SK-N-SH (cell line): ENCODE measurements around the gene TBX4. TPM values are rescaled to one million over a fixed set of nuclear protein-coding genes. Genes with fewer than 3 reads are reported as not detected.

Source experiments
- CTCF ChIA-PET: fragments of 300-600, 350-600 bp; formaldehyde crosslinking; extraction: SDS; loops from one replicate; lab custom pipeline; 2021; lab: Yijun Ruan, JAX
- POLR2A ChIA-PET: fragments of 350-600 bp; sonication (Branson Sonifier 250); formaldehyde crosslinking; extraction: SDS; loops from one replicate; lab custom pipeline; 2020; ENCODE audit warnings: antibody characterized with exemption, inconsistent platforms; lab: Yijun Ruan, JAX
- DNase-seq: peaks from one replicate; pipeline ENCODE4 v3.0.0; 2012
- H2AFZ ChIP-seq: fragments of 200-600 bp; sonication (generic); 2 replicates; pipeline ENCODE4 v1.8.1; 2016; ENCODE audit warnings: antibody characterized with exemption, mild to moderate bottlenecking, low read depth
- H3F3A ChIP-seq: fragments of 200-600 bp; sonication (generic); replicated peaks from 2 replicates; pipeline ENCODE3; 2016; ENCODE audit warnings: antibody characterized with exemption, mild to moderate bottlenecking; ENCODE audit not compliant: insufficient read depth
- H3K27ac ChIP-seq, 2 experiments: fragments of 200-500 bp in 1 of 2; fragments of 200-600 bp in 1 of 2; sonication (Bioruptor generic) in 1 of 2; sonication (generic), shearing (Covaris generic) in 1 of 2; 2 replicates each; pipeline versions ENCODE4 v1.5.1 to v1.6.1; 2014 to 2016; ENCODE audit warnings: low read depth in 2 of 2, inconsistent platforms in 1 of 2, low read length in 1 of 2, mild to moderate bottlenecking in 1 of 2, mixed read lengths in 1 of 2
- H3K27me3 ChIP-seq: fragments of 200-600 bp; sonication (generic), shearing (Covaris generic); 2 replicates; pipeline ENCODE4 v1.6.1; 2016; ENCODE audit warnings: mixed run types; ENCODE audit not compliant: insufficient read depth
- H3K36me3 ChIP-seq, 2 experiments: fragments of 200-500 bp in 1 of 2; fragments of 200-600 bp in 1 of 2; sonication (Bioruptor generic) in 1 of 2; sonication (generic) in 1 of 2; replicated peaks in 1 of 2; 2 replicates each; pipeline versions ENCODE3 to v1.5.1; 2014 to 2016; ENCODE audit warnings: low read length in 1 of 2, mild to moderate bottlenecking in 1 of 2; ENCODE audit not compliant: insufficient read depth in 2 of 2, control insufficient read depth in 1 of 2
- H3K4me1 ChIP-seq, 2 experiments: fragments of 200-500 bp in 1 of 2; fragments of 200-600 bp in 1 of 2; sonication (Bioruptor generic) in 1 of 2; sonication (generic), shearing (Covaris generic) in 1 of 2; 2 replicates each; pipeline versions ENCODE4 v1.5.1 to v1.6.1; 2014 to 2016; ENCODE audit warnings: low read depth in 1 of 2, low read length in 1 of 2, mixed run types in 1 of 2; ENCODE audit not compliant: insufficient read depth in 2 of 2, control insufficient read depth in 1 of 2
- H3K4me2 ChIP-seq: fragments of 200-600 bp; sonication (generic), shearing (Covaris generic); 2 replicates; pipeline ENCODE4 v1.6.1; 2017; ENCODE audit warnings: mixed run types
- H3K4me3 ChIP-seq, 2 experiments: fragments of 200-500 bp in 1 of 2; fragments of 200-600 bp in 1 of 2; sonication (Bioruptor generic) in 1 of 2; sonication (generic), shearing (Covaris generic) in 1 of 2; 2 replicates each; pipeline versions ENCODE4 v1.5.1 to v1.8.1; 2014 to 2016; ENCODE audit warnings: low read depth in 2 of 2, inconsistent platforms in 1 of 2, low read length in 1 of 2, mild to moderate bottlenecking in 1 of 2, mixed read lengths in 1 of 2, moderate library complexity in 1 of 2
- H3K79me2 ChIP-seq: fragments of 200-600 bp; sonication (generic); 2 replicates; pipeline ENCODE4 v1.8.1; 2017; ENCODE audit warnings: mild to moderate bottlenecking; ENCODE audit not compliant: insufficient read depth
- H3K9ac ChIP-seq: fragments of 200-600 bp; sonication (generic); 2 replicates; pipeline ENCODE4 v1.6.1; 2017; ENCODE audit warnings: mixed run types
- H3K9me2 ChIP-seq: fragments of 200-600 bp; sonication (generic); 2 replicates; pipeline ENCODE4 v1.6.1; 2017; ENCODE audit warnings: mixed run types
- H3K9me3 ChIP-seq: fragments of 200-600 bp; sonication (generic); 2 replicates; pipeline ENCODE4 v1.6.1; 2017; ENCODE audit warnings: mixed run types, mild to moderate bottlenecking, moderate library complexity
- H4K20me1 ChIP-seq: fragments of 200-600 bp; sonication (generic); 2 replicates; pipeline ENCODE4 v1.6.1; 2017; ENCODE audit warnings: mild to moderate bottlenecking, mixed run types; ENCODE audit not compliant: insufficient read depth
- ELF1 ChIP-seq: IDR thresholded peaks from 2 replicates; pipeline ENCODE4 v1.4.0; 2012
- FOSL2 ChIP-seq: IDR thresholded peaks from 2 replicates; pipeline ENCODE4 v1.4.0; 2012; ENCODE audit warnings: low read depth, mild to moderate bottlenecking, moderate library complexity, borderline replicate concordance
- FOXJ3 ChIP-seq: sonication (generic); formaldehyde crosslinking; IDR thresholded peaks from 2 replicates; pipeline ENCODE4 v1.5.1; 2020; ENCODE audit warnings: mild to moderate bottlenecking, missing genetic modification reagents
- FOXM1 ChIP-seq: IDR thresholded peaks from 2 replicates; pipeline ENCODE4 v1.4.0; 2012; ENCODE audit warnings: low read depth, mild to moderate bottlenecking
- GATA2 ChIP-seq: sonication (generic); formaldehyde crosslinking; IDR thresholded peaks from 2 replicates; pipeline ENCODE4 v1.5.0; 2020; ENCODE audit warnings: mild to moderate bottlenecking, missing genetic modification reagents
- MEF2A ChIP-seq: IDR thresholded peaks from 2 replicates; pipeline ENCODE4 v1.4.0; 2012; ENCODE audit warnings: low read depth, borderline replicate concordance
- MXI1 ChIP-seq: IDR thresholded peaks from 2 replicates; pipeline ENCODE4 v1.6.1; 2012; ENCODE audit warnings: mild to moderate bottlenecking, low read depth, low read length, improper control_type of control experiment
- NFIC ChIP-seq: IDR thresholded peaks from 2 replicates; pipeline ENCODE4 v1.4.0; 2012; ENCODE audit warnings: borderline replicate concordance
- PBX3 ChIP-seq: IDR thresholded peaks from 2 replicates; pipeline ENCODE4; 2012
- POLR2AphosphoS5 ChIP-seq: IDR thresholded peaks from 2 replicates; pipeline ENCODE4 v1.6.1; 2012; ENCODE audit warnings: low read depth, low read length
- REST ChIP-seq: IDR thresholded peaks from 2 replicates; pipeline ENCODE4 v1.6.1; 2012; ENCODE audit warnings: mild to moderate bottlenecking, low read depth, low read length, moderate library complexity
- RFX5 ChIP-seq: IDR thresholded peaks from 2 replicates; pipeline ENCODE4 v1.6.1; 2012; ENCODE audit warnings: mild to moderate bottlenecking, improper control_type of control experiment, low read length
- RXRA ChIP-seq: IDR thresholded peaks from 2 replicates; pipeline ENCODE4 v1.4.0; 2012; ENCODE audit warnings: low read depth, mild to moderate bottlenecking, borderline replicate concordance
- SIN3A ChIP-seq: IDR thresholded peaks from 2 replicates; pipeline ENCODE4 v1.6.1; 2012; ENCODE audit warnings: low read depth, mild to moderate bottlenecking, low read length, moderate library complexity, borderline replicate concordance
- TAF1 ChIP-seq: IDR thresholded peaks from 2 replicates; pipeline ENCODE4 v1.6.1; 2012; ENCODE audit warnings: low read depth, mild to moderate bottlenecking, low read length, moderate library complexity, borderline replicate concordance
- USF1 ChIP-seq: IDR thresholded peaks from 2 replicates; pipeline ENCODE4 v1.4.0; 2012; ENCODE audit warnings: low read depth, borderline replicate concordance
- ZBTB33 ChIP-seq: IDR thresholded peaks from 2 replicates; pipeline ENCODE4 v1.4.0; 2012; ENCODE audit warnings: low read depth, borderline replicate concordance
- WGBS: methylation state at CpG from one replicate; pipeline ENCODE4 v1.1.6; 2017; ENCODE audit warnings: low lambda C conversion rate; 5-methylcytosine and 5-hydroxymethylcytosine counted together
- polyA plus RNA-seq, 3 experiments: library from polyadenylated mRNA; depleted of rRNA; stranded (reverse); fragments of >200 nt; gene quantifications; 2 replicates each; pipeline ENCODE4 v1.2.3, GENCODE V29; 2012

TBX4 gene
- polyA plus RNA-seq, 1 of the 3 experiments (the other 2 are of a cell fraction): 0.02 TPM

DNA sequence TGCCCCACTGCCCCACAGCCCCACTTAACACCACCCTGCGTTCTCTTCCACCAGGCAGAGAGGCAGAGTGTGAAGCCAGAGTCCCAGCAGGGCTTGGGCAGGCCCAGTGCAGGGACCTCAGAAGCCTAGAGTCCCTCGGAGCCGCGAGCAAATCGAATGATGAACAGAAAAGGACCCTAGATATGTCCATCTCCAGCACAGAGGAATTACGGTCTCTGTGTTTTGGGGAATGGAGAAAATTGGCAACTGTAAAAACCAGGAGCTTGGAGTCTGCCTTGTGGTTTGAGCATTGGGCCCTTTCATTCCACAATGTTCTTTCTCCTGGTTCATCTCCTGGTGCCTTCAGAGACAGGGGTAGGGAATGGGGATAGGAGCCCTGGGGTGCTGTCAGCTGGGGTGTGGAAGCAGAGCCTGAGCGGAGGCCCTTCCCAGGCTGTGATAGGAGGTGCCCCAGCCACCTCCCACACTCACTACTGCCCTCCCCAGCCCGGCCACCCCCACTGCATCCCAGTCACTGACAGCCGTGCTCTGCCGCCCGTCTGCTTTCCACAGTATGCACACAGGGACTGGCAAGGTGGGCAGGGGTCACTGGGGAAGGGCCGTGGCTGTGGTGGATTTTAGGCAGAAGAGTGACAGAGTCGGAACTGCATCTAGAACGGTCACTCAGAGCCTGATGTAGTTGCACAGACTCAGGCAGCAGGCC, 26.7 kb downstream of the TBX4 start:
- no peaks in the 10 kb centered on the region for H3K27me3 ChIP-seq
- H3K4me1 ChIP-seq: peaks cover 0 to 36% of the 10 kb centered on the region in 2 experiments; a peak in 1 of 4 replicates
- no peaks in the 10 kb centered on the region for H3K36me3 ChIP-seq
- no peaks in the 10 kb centered on the region for H3K79me2 ChIP-seq
- H3F3A ChIP-seq: no peaks in the 10 kb centered on the region
- 82% methylated on average over 14 of the region's 14 CpGs for WGBS
- no peak for TF ChIP-seq FOXJ3 (CRISPR knock-in tag)
- no peak overlapping the region for H3K4me2 ChIP-seq
- H3K4me3 ChIP-seq: no peak overlapping the region
- no peak overlapping the region for H2AFZ ChIP-seq
- H3K9me2 ChIP-seq: no peaks in the 10 kb centered on the region
- ChIA-PET CTCF (interaction anchor here (1.0 to 1.7 kb wide), 2 partner anchors 8 to 9 kb away, joined by 4 to 5 read pairs; no protein-coding TSS in a partner anchor), POLR2A (no interaction called here)
- no peak overlapping the region for H3K27ac ChIP-seq
- no peaks in the 10 kb centered on the region for H3K9me3 ChIP-seq
- DNase-seq: no peak
- H4K20me1 ChIP-seq: no peaks in the 10 kb centered on the region
- no peak overlapping the region for H3K9ac ChIP-seq

DNA sequence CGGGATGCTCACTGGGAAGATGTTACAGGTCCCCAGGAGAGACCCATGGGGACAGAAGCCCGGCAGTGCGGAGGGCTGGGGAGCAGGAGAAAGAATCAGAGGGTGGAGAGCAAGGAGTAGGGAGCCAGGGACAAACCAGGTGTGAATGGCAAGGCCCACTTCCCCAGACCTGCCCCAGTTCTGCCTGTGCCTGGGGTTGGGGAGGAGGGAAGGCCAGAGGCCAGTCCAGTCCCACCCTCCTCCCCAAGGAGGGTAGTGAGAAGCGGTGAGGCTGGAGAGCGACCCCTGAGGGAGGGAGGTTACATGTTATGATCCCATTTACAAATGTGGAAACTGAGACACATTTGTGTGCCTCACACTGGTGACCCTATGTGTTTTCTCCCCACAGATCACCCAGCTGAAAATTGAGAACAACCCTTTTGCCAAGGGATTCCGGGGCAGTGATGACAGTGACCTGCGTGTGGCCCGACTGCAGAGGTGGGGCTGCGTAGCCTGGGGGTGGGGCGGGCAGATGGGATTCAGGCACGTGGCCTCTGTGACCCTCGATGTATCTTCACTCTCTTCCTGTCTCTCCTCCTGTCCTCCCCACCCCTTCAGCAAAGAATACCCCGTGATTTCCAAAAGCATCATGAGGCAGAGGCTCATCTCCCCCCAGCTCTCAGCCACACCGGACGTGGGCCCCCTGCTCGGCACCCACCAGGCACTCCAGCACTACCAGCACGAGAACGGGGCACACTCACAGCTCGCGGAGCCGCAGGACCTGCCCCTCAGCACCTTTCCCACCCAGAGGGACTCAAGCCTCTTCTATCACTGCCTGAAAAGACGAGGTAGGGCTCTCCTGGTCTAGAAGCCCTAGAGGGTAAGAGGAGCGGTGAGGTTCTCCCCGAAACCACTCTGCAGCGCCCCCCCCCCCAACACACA, 27.5 kb downstream of the TBX4 start:
- peaks cover 0 to 34% of the 10 kb centered on the region in 2 experiments; a peak in 1 of 4 replicates for H3K4me1 ChIP-seq
- ChIA-PET POLR2A (no interaction called here), CTCF (interaction anchor here (0.7 to 3.0 kb wide), 4 partner anchors 8 to 77 kb away, joined by 4 to 12 read pairs (median 4); no protein-coding TSS in a partner anchor)
- H3K27me3 ChIP-seq: no peaks in the 10 kb centered on the region
- 87% methylated on average over 25 of the region's 25 CpGs for WGBS
- no peak overlapping the region for H3K4me2 ChIP-seq
- no peaks in the 10 kb centered on the region for H3K9me2 ChIP-seq
- H3K9ac ChIP-seq: no peak overlapping the region
- no peak overlapping the region for H3K27ac ChIP-seq
- no peaks in the 10 kb centered on the region for H3F3A ChIP-seq
- H3K4me3 ChIP-seq: no peak overlapping the region
- no peak for DNase-seq
- no peaks in the 10 kb centered on the region for H4K20me1 ChIP-seq
- no peaks in the 10 kb centered on the region for H3K79me2 ChIP-seq
- H2AFZ ChIP-seq: no peak overlapping the region
- no peaks in the 10 kb centered on the region for H3K36me3 ChIP-seq
- H3K9me3 ChIP-seq: no peaks in the 10 kb centered on the region
- TF ChIP-seq PBX3: no peak
- no peak for TF ChIP-seq RFX5
- TF ChIP-seq NFIC: no peak
- no peak for TF ChIP-seq RXRA
- TF ChIP-seq GATA2: no peak
- no peak for TF ChIP-seq FOXM1
- TF ChIP-seq USF1: no peak
- no peak for TF ChIP-seq POLR2AphosphoS5
- no peak for TF ChIP-seq ZBTB33
- TF ChIP-seq TAF1: no peak
- no peak for TF ChIP-seq FOXJ3 (CRISPR knock-in tag)
- no peak for TF ChIP-seq MXI1
- TF ChIP-seq SIN3A: no peak
- TF ChIP-seq ELF1: no peak
- no peak for TF ChIP-seq MEF2A
- no peak for TF ChIP-seq FOSL2
- TF ChIP-seq REST: no peak
